GM19463 (cell line): ENCODE data around the gene ELAPOR2.
"Not testable (repeated sequence)": the region's sequence is repeated elsewhere in the genome, so short reads cannot be mapped to it uniquely, and the experiment has no call there.

Experiments
- ATAC-seq: cut with Tn5 transposase; IDR thresholded peaks from one replicate; pipeline ENCODE4 v1.9.1; 2021; ENCODE audit warnings: mild to moderate bottlenecking, moderate library complexity; ENCODE audit not compliant: unreplicated experiment

Gene ELAPOR2

GRCh38 chr7:87059525-87060287 lies at the start of gene ELAPOR2:
Gene ELAPOR2 (minus strand): TSS chr7:87059654. CDS start chr7:87059513, 141 bp downstream.
- ATAC-seq, result peak; percentile 91

GRCh38 chr7:87107949-87108776 lies 48.7 kb upstream of the ELAPOR2 start:
- ATAC-seq, result no peak

- ATAC-seq, result no peak
Measured at GRCh38 chr7:87106974-87107612, 47.6 kb upstream of the ELAPOR2 start.

GRCh38 chr7:87105401-87105800 lies 45.9 kb upstream of the ELAPOR2 start:
- ATAC-seq, result no peak

GRCh38 chr7:87100326-87100725 lies 40.9 kb upstream of the ELAPOR2 start:
- ATAC-seq, result no peak

- ATAC-seq, result not testable (repeated sequence)
Measured at GRCh38 chr7:87097375-87097774, 37.9 kb upstream of the ELAPOR2 start.

GRCh38 chr7:87094322-87094721 lies 34.9 kb upstream of the ELAPOR2 start:
- ATAC-seq, result no peak

GRCh38 chr7:87092568-87093091 lies 33.2 kb upstream of the ELAPOR2 start:
- ATAC-seq, result no peak

GRCh38 chr7:87091487-87092066 lies 32.1 kb upstream of the ELAPOR2 start:
- ATAC-seq, result no peak

- ATAC-seq, result no peak
Measured at GRCh38 chr7:87083865-87084519, 24.5 kb upstream of the ELAPOR2 start.

- ATAC-seq, result no peak
Measured at GRCh38 chr7:87082675-87083074, 23.2 kb upstream of the ELAPOR2 start.

GRCh38 chr7:87075671-87076404 lies 16.4 kb upstream of the ELAPOR2 start:
- ATAC-seq, result peak; percentile 82

- no peak for ATAC-seq
Measured at GRCh38 chr7:87067788-87068187, 8.3 kb upstream of the ELAPOR2 start.

GRCh38 chr7:87060288-87060537 lies 759 bp upstream of the ELAPOR2 start:
- no peak for ATAC-seq

- ATAC-seq, result peak; percentile 40
Measured at GRCh38 chr7:87058744-87059524, 520 bp downstream of the ELAPOR2 start.

- no peak for ATAC-seq
Measured at GRCh38 chr7:87057210-87057609, 2.2 kb downstream of the ELAPOR2 start.

- no peak for ATAC-seq
Measured at GRCh38 chr7:87056346-87056745, 3.1 kb downstream of the ELAPOR2 start.

GRCh38 chr7:87048839-87049238 lies 10.6 kb downstream of the ELAPOR2 start:
- ATAC-seq, result no peak

- no peak for ATAC-seq
Measured at GRCh38 chr7:87046456-87046855, 13.0 kb downstream of the ELAPOR2 start.
